Measurements from ENCODE around the gene ERCC1. TPM values are rescaled to one million over a fixed set of nuclear protein-coding genes. Genes with fewer than 3 reads are reported as not detected.

Gene ERCC1
- total and polyA plus RNA-seq, 9 donors, result 41.1 to 98.6 (median 83.1) TPM

DNA sequence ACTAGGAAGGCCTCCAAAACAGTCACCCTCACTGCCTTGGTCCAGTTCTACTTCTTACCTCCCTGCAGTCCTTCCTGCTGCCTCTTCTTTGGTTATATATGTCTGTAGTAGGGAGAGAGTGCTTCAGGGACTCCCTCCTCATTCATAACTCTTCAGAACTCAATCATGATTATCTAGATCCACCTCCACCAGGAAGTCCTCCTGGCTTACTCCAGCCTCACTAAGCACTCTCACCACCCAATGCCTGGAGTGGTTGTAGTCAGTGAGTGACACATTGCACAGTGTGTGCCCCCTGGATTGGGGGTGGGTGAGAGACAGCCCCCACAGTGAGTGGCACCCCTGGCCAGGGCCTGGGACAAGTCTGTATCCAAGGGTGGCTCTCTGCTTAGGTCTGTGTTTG lies 34.1 kb upstream of the ERCC1 start:
- intact Hi-C loops (cut with DNase I), result no loop called here
- no peak for DNase-seq

DNA sequence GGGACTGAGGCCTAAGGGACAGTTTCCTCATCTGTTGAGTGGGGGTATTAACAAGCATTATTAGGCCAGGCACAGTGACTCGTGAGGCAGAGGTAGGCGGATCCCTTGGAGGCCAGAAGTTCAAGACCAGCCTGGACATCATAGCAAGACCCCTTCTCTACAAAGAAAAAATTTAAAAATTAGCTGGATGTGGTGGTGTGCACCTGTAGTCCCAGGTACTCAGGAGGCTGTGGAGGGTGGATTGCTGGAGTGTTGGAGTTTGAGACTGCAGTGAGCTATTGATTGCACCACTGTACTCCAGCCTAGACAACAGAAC lies 32.7 kb upstream of the ERCC1 start:
- TF ChIP-seq, protein P1, sequence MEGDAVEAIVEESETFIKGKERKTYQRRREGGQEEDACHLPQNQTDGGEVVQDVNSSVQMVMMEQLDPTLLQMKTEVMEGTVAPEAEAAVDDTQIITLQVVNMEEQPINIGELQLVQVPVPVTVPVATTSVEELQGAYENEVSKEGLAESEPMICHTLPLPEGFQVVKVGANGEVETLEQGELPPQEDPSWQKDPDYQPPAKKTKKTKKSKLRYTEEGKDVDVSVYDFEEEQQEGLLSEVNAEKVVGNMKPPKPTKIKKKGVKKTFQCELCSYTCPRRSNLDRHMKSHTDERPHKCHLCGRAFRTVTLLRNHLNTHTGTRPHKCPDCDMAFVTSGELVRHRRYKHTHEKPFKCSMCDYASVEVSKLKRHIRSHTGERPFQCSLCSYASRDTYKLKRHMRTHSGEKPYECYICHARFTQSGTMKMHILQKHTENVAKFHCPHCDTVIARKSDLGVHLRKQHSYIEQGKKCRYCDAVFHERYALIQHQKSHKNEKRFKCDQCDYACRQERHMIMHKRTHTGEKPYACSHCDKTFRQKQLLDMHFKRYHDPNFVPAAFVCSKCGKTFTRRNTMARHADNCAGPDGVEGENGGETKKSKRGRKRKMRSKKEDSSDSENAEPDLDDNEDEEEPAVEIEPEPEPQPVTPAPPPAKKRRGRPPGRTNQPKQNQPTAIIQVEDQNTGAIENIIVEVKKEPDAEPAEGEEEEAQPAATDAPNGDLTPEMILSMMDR (IDR thresholded peaks at IDR 0.05), result no peak
- TF ChIP-seq POLR2A (IDR thresholded peaks at IDR 0.05), result no peak
- TF ChIP-seq EP300 (IDR thresholded peaks at IDR 0.05), result no peak
- Histone ChIP-seq H3K4me3 (no peak overlapping the region), H3K27ac (peak overlapping the region; percentile 75 to 84), H3K4me1 (ENCODE audit: insufficient read depth) (peaks cover 9% of the 10 kb centered on the region), H3K9me3 (no peaks in the 10 kb centered on the region), H3K36me3 (no peaks in the 10 kb centered on the region), H3K27me3 (no peaks in the 10 kb centered on the region)
- 62 to 69% (median 66%) methylated on average over 2 of the region's 2 CpGs for WGBS, 3 donors
- no peak for DNase-seq
- intact Hi-C loops (cut with DNase I), result no loop called here

More for the DNA sequence above, 34.1 kb upstream of the ERCC1 start:
- no peak overlapping the region for H3K27ac ChIP-seq
- H3K27me3 ChIP-seq, result no peaks in the 10 kb centered on the region
- H3K4me3 ChIP-seq, result no peak overlapping the region
- H3K4me1 ChIP-seq (ENCODE audit: insufficient read depth), result peaks cover 8% of the 10 kb centered on the region
- H3K9me3 ChIP-seq, result no peaks in the 10 kb centered on the region
- H3K36me3 ChIP-seq, result no peaks in the 10 kb centered on the region
- TF ChIP-seq POLR2A (IDR thresholded peaks at IDR 0.05) (no peak), EP300 (IDR thresholded peaks at IDR 0.05) (no peak)
- TF ChIP-seq, protein P1 (IDR thresholded peaks at IDR 0.05), result no peak

DNA sequence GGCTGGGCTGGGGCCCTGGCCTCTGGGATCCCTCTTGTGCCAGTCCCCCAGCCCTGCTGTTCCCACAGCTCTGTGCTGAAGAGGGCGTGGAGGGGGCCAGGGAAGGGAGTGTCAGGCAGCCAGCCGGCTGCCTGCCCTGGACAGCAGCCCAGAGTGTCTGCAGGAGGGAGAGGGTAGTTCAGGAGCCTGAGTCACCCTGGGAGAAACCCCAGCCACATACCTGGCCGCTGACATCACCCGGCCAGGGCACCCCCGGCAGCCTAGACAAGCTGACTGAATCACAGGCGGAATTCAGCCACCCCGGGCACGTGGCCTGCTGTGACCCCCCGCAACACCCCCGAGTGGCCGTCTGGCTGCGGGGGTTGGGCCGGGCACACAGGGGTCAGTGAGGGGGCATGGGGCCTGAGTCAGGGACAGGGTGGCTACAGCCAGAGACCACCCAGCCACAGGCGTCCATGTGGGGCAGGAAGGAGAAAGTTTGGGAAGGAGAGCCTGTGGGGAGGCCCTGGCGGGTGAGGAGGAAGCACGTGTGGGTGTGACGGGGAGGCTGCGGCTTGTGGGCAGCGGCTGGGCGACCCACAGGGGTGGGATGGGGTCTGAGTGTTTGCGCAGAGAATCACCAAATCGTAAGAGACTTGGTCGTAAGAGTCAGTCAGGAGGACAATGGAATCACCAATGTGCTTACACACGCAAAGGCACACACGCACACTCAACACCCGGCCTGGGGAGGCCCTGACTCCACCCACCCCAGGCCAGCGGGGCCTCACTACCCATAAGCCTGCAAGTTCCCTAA lies 32.2 kb upstream of the ERCC1 start:
- Histone ChIP-seq H3K4me1 (ENCODE audit: insufficient read depth) (peaks cover 12% of the 10 kb centered on the region), H3K4me3 (no peak overlapping the region), H3K27ac (peak overlapping the region; percentile 75 to 84), H3K9me3 (no peaks in the 10 kb centered on the region), H3K36me3 (no peaks in the 10 kb centered on the region), H3K27me3 (no peaks in the 10 kb centered on the region)
- TF ChIP-seq, protein P1 (IDR thresholded peaks at IDR 0.05), result peak in 2 of 3 donors; percentile 18 to 50
- TF ChIP-seq EP300 (IDR thresholded peaks at IDR 0.05), result no peak
- no peak for TF ChIP-seq POLR2A (IDR thresholded peaks at IDR 0.05)
- 6 to 8% (median 7%) methylated on average over 27 of the region's 27 CpGs for WGBS, 3 donors
- peak; percentile 94 to 97 (median 95) for DNase-seq
- intact Hi-C loops (cut with DNase I), result no loop called here

DNA sequence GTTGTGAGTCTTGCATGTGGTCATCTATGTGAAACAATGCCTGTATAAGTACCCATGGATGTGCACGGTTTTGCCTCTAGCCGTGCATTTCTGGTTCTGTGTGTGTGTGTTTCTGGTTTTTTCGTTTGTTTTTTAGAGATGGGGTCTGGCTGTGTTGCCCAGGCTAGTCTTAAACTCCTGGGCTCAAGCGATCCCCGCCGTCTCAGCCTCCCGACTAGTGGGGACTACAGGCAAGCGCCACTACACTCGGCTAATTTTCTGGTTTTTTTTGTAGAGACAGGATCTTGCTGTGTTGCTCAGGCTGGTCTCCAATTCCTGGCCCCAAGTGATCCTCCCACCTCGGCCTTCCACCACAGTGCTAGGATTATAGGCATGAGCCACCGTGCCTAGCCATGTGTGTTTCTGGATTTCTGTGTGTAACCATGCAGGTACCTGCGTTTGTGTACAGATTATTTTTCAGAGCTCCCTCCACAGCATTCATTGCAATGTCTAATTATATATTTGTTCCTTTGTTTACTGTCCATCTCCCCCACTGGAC lies 28.2 kb upstream of the ERCC1 start:
- DNase-seq, result no peak

More for the DNA sequence above, 28.2 kb upstream of the ERCC1 start:
- intact Hi-C loops (cut with DNase I), result no loop called here
- no peaks in the 10 kb centered on the region for H3K9me3 ChIP-seq
- TF ChIP-seq, protein P1 (IDR thresholded peaks at IDR 0.05), result no peak
- TF ChIP-seq EP300 (IDR thresholded peaks at IDR 0.05) (no peak), POLR2A (IDR thresholded peaks at IDR 0.05) (no peak)
- no peak overlapping the region for H3K4me3 ChIP-seq
- no peaks in the 10 kb centered on the region for H3K36me3 ChIP-seq
- no peak overlapping the region for H3K27ac ChIP-seq
- H3K27me3 ChIP-seq, result no peaks in the 10 kb centered on the region
- WGBS, 3 donors, result 57 to 77% (median 73%) methylated on average over 12 of the region's 12 CpGs
- peaks cover 15% of the 10 kb centered on the region for H3K4me1 ChIP-seq (ENCODE audit: insufficient read depth)

Data from ovary (tissue), 9 donors.